ENCODE measurements around the gene SATB1.

SATB1 gene

GRCh38 chr3:18425641-18426257 is 610 bp upstream of the SATB1 start:
- Histone ChIP-seq H3K4me2 (ENCODE audit: low read length) (peak overlapping the region; percentile 97), H3K27me3 (ENCODE audit: low read depth, low read length) (peaks cover 21% of the 10 kb centered on the region)
- TF ChIP-seq, protein P1, sequence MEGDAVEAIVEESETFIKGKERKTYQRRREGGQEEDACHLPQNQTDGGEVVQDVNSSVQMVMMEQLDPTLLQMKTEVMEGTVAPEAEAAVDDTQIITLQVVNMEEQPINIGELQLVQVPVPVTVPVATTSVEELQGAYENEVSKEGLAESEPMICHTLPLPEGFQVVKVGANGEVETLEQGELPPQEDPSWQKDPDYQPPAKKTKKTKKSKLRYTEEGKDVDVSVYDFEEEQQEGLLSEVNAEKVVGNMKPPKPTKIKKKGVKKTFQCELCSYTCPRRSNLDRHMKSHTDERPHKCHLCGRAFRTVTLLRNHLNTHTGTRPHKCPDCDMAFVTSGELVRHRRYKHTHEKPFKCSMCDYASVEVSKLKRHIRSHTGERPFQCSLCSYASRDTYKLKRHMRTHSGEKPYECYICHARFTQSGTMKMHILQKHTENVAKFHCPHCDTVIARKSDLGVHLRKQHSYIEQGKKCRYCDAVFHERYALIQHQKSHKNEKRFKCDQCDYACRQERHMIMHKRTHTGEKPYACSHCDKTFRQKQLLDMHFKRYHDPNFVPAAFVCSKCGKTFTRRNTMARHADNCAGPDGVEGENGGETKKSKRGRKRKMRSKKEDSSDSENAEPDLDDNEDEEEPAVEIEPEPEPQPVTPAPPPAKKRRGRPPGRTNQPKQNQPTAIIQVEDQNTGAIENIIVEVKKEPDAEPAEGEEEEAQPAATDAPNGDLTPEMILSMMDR (IDR thresholded peaks at IDR 0.05; ENCODE audit: low read depth, low read length) = no peak
- no peak for TF ChIP-seq EZH2phosphoT487 (IDR thresholded peaks at IDR 0.05; ENCODE audit: low read depth)

GRCh38 chr3:18424213-18424728 is 868 bp downstream of the SATB1 start:
- Histone ChIP-seq H4K20me1 (ENCODE audit: insufficient read depth, low read length) (no peaks in the 10 kb centered on the region), H3K27ac (ENCODE audit: low read length) (peak overlapping the region; percentile 49)

More at GRCh38 chr3:18425641-18426257, 610 bp upstream of the SATB1 start:
- peaks cover 20% of the 10 kb centered on the region for H3K4me1 ChIP-seq (ENCODE audit: low read length)
- H3K4me3 ChIP-seq (ENCODE audit: low read length) = peak overlapping the region; percentile 98
- H3K27ac ChIP-seq (ENCODE audit: low read length) = peak overlapping the region; percentile 49; the same call in 1 of the 2 replicates
- H3K79me2 ChIP-seq (ENCODE audit: low read length) = peaks cover 6% of the 10 kb centered on the region; the same call in 1 of the 2 replicates
- peaks cover 1% of the 10 kb centered on the region for H3K36me3 ChIP-seq (replicated peaks; ENCODE audit: low read depth, low read length)
- H3K9ac ChIP-seq (ENCODE audit: low read length) = peak overlapping the region; percentile 95
- H2AFZ ChIP-seq (ENCODE audit: low read depth, low read length) = peak overlapping the region; percentile 95
- no peaks in the 10 kb centered on the region for H3K9me3 ChIP-seq (ENCODE audit: insufficient read depth, low read length)
- no peaks in the 10 kb centered on the region for H4K20me1 ChIP-seq (ENCODE audit: insufficient read depth, low read length)

GRCh38 chr3:18423401-18424212 is 1.5 kb downstream of the SATB1 start:
- peaks cover 6% of the 10 kb centered on the region; the same call in 1 of the 2 replicates for H3K79me2 ChIP-seq (ENCODE audit: low read length)
- H3K27ac ChIP-seq (ENCODE audit: low read length) = no peak overlapping the region
- no peak for TF ChIP-seq EZH2phosphoT487 (IDR thresholded peaks at IDR 0.05; ENCODE audit: low read depth)
- TF ChIP-seq, protein P1 (IDR thresholded peaks at IDR 0.05; ENCODE audit: low read depth, low read length) = no peak
- H3K27me3 ChIP-seq (ENCODE audit: low read depth, low read length) = peaks cover 17% of the 10 kb centered on the region
- no peaks in the 10 kb centered on the region for H4K20me1 ChIP-seq (ENCODE audit: insufficient read depth, low read length)
- H3K4me2 ChIP-seq (ENCODE audit: low read length) = peak overlapping the region; percentile 97
- H3K9ac ChIP-seq (ENCODE audit: low read length) = peak overlapping the region; percentile 95
- peak overlapping the region; percentile 98 for H3K4me3 ChIP-seq (ENCODE audit: low read length)
- no peaks in the 10 kb centered on the region for H3K9me3 ChIP-seq (ENCODE audit: insufficient read depth, low read length)
- H2AFZ ChIP-seq (ENCODE audit: low read depth, low read length) = peak overlapping the region; percentile 95
- H3K36me3 ChIP-seq (replicated peaks; ENCODE audit: low read depth, low read length) = peaks cover 8% of the 10 kb centered on the region
- H3K4me1 ChIP-seq (ENCODE audit: low read length) = peaks cover 16% of the 10 kb centered on the region

More at GRCh38 chr3:18424213-18424728, 868 bp downstream of the SATB1 start:
- Histone ChIP-seq H3K79me2 (ENCODE audit: low read length) (peaks cover 6% of the 10 kb centered on the region; the same call in 1 of the 2 replicates), H3K36me3 (replicated peaks; ENCODE audit: low read depth, low read length) (peaks cover 8% of the 10 kb centered on the region), H2AFZ (ENCODE audit: low read depth, low read length) (peak overlapping the region; percentile 95), H3K9ac (ENCODE audit: low read length) (peak overlapping the region; percentile 95), H3K4me3 (ENCODE audit: low read length) (peak overlapping the region; percentile 98), H3K4me1 (ENCODE audit: low read length) (peaks cover 16% of the 10 kb centered on the region), H3K9me3 (ENCODE audit: insufficient read depth, low read length) (no peaks in the 10 kb centered on the region), H3K4me2 (ENCODE audit: low read length) (peak overlapping the region; percentile 97), H3K27me3 (ENCODE audit: low read depth, low read length) (peaks cover 21% of the 10 kb centered on the region)
- no peak for TF ChIP-seq EZH2phosphoT487 (IDR thresholded peaks at IDR 0.05; ENCODE audit: low read depth)
- TF ChIP-seq, protein P1 (IDR thresholded peaks at IDR 0.05; ENCODE audit: low read depth, low read length) = no peak

DNA sequence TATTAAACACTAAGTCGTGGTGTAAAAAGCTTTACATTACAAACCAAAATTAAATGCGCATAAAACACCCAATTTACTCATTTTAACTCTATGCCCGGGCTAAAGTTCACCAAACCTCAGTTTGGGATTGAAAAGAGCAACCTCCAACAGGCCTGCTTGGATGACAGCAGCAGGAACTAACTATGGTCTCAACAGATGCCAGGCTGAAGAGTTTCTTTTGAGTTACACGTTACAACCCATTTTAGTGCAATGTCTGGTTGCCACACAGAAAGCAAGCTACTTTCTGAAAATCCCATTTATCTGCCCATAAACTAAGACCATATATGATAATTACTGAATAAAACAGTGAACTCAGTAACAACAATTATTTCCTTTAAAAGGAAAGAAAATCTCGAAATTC is 2.2 kb downstream of the SATB1 start:
- H3K79me2 ChIP-seq (ENCODE audit: low read length) = peaks cover 6% of the 10 kb centered on the region; the same call in 1 of the 2 replicates
- H3K4me2 ChIP-seq (ENCODE audit: low read length) = peak overlapping the region; percentile 97
- H4K20me1 ChIP-seq (ENCODE audit: insufficient read depth, low read length) = no peaks in the 10 kb centered on the region
- H3K27ac ChIP-seq (ENCODE audit: low read length) = no peak overlapping the region
- H3K9me3 ChIP-seq (ENCODE audit: insufficient read depth, low read length) = no peaks in the 10 kb centered on the region
- H3K4me3 ChIP-seq (ENCODE audit: low read length) = peak overlapping the region; percentile 98
- TF ChIP-seq EZH2phosphoT487 (IDR thresholded peaks at IDR 0.05; ENCODE audit: low read depth) = no peak
- TF ChIP-seq, protein P1 (IDR thresholded peaks at IDR 0.05; ENCODE audit: low read depth, low read length) = no peak
- H3K4me1 ChIP-seq (ENCODE audit: low read length) = peaks cover 16% of the 10 kb centered on the region
- no peak overlapping the region for H2AFZ ChIP-seq (ENCODE audit: low read depth, low read length)
- peaks cover 8% of the 10 kb centered on the region for H3K36me3 ChIP-seq (replicated peaks; ENCODE audit: low read depth, low read length)
- peaks cover 19% of the 10 kb centered on the region for H3K27me3 ChIP-seq (ENCODE audit: low read depth, low read length)
- H3K9ac ChIP-seq (ENCODE audit: low read length) = 0 out of 2 replicates have a peak overlapping the region, but pooled peaks have one; percentile 2
